HG02970 (cell line): ENCODE results near the gene ANKRD11.
"Not testable (repeated sequence)": the region's sequence is repeated elsewhere in the genome, so short reads cannot be mapped to it uniquely, and the experiment has no call there.

ENCODE experiments used
- ATAC-seq: cut with Tn5 transposase; IDR thresholded peaks from one replicate; pipeline ENCODE4 v1.9.1; 2021; ENCODE audit warnings: mild to moderate bottlenecking, moderate library complexity, moderate number of reproducible peaks; ENCODE audit not compliant: unreplicated experiment, low FRiP score

ANKRD11 gene

GRCh38 chr16:89390224-89390583 lies 100.2 kb downstream of the ANKRD11 start:
- not testable (repeated sequence) for ATAC-seq

GRCh38 chr16:89389504-89390223 lies 100.7 kb downstream of the ANKRD11 start:
- ATAC-seq, result not testable (repeated sequence)

GRCh38 chr16:89388536-89388935 lies 101.8 kb downstream of the ANKRD11 start:
- ATAC-seq, result no peak

GRCh38 chr16:89386306-89387185 lies 103.8 kb downstream of the ANKRD11 start:
- ATAC-seq, result no peak

GRCh38 chr16:89385712-89386111 lies 104.6 kb downstream of the ANKRD11 start:
- ATAC-seq, result no peak

- ATAC-seq, result no peak
These were observed 106.1 kb downstream of the ANKRD11 start for GRCh38 chr16:89384282-89384681.

GRCh38 chr16:89383095-89384003 lies 107.0 kb downstream of the ANKRD11 start:
- ATAC-seq, result no peak

- ATAC-seq, result not testable (repeated sequence)
These were observed 107.8 kb downstream of the ANKRD11 start for GRCh38 chr16:89382555-89382954.

- ATAC-seq, result no peak
These were observed 108.6 kb downstream of the ANKRD11 start for GRCh38 chr16:89381788-89382187.

GRCh38 chr16:89380681-89381080 lies 109.7 kb downstream of the ANKRD11 start:
- no peak for ATAC-seq

GRCh38 chr16:89378947-89379771 lies 111.2 kb downstream of the ANKRD11 start:
- ATAC-seq, result no peak

- no peak for ATAC-seq
These were observed 112.9 kb downstream of the ANKRD11 start for GRCh38 chr16:89377453-89377848.

- no peak for ATAC-seq
These were observed 113.4 kb downstream of the ANKRD11 start for GRCh38 chr16:89376812-89377452.

GRCh38 chr16:89375686-89376085 lies 114.7 kb downstream of the ANKRD11 start:
- ATAC-seq, result no peak

GRCh38 chr16:89375021-89375420 lies 115.3 kb downstream of the ANKRD11 start:
- ATAC-seq, result peak; percentile 59

GRCh38 chr16:89374393-89374960 lies 115.9 kb downstream of the ANKRD11 start:
- no peak for ATAC-seq

GRCh38 chr16:89373355-89374110 lies 116.8 kb downstream of the ANKRD11 start:
- no peak for ATAC-seq

GRCh38 chr16:89371968-89372634 lies 118.3 kb downstream of the ANKRD11 start:
- no peak for ATAC-seq
